Aorta (tissue), 5 donors: ENCODE data around the gene IDUA. TPM values are rescaled to one million over a fixed set of nuclear protein-coding genes. Genes with fewer than 3 reads are reported as not detected.

ENCODE experiments used
- ATAC-seq: fragments of 200-7000 bp; cut with Tn5 transposase; one replicate; pipeline ENCODE4 v1.9.1; 2022; ENCODE audit warnings: moderate library complexity; ENCODE audit not compliant: low FRiP score
- DNase-seq, 2 donors: peaks; one replicate each; pipeline ENCODE4 v3.0.0-alpha.2; 2020
- H3K27ac ChIP-seq, 2 donors: one replicate each; pipeline ENCODE4 v1.5.1; 2013; ENCODE audit warnings: low read length in 2 of 2, mild to moderate bottlenecking in 2 of 2, moderate library complexity in 2 of 2, control low read depth in 1 of 2, inconsistent platforms in 1 of 2, low read depth in 1 of 2
- H3K27me3 ChIP-seq, 2 donors: one replicate each; pipeline ENCODE4 v1.6.1; 2013; ENCODE audit warnings: control low read depth in 1 of 2, low read length in 1 of 2, mild to moderate bottlenecking in 1 of 2, moderate library complexity in 1 of 2; ENCODE audit not compliant: insufficient read depth in 2 of 2, control insufficient read depth in 1 of 2
- H3K36me3 ChIP-seq, 2 donors: one replicate each; pipeline ENCODE4 v1.6.1; 2013; ENCODE audit warnings: control low read depth in 1 of 2, low read length in 1 of 2, mild to moderate bottlenecking in 1 of 2; ENCODE audit not compliant: insufficient read depth in 2 of 2, control insufficient read depth in 1 of 2
- H3K4me1 ChIP-seq, 2 donors: one replicate each; pipeline ENCODE4 v1.6.1; 2013; ENCODE audit warnings: low read length in 2 of 2, control low read depth in 1 of 2, mild to moderate bottlenecking in 1 of 2, moderate library complexity in 1 of 2; ENCODE audit not compliant: insufficient read depth in 2 of 2, control insufficient read depth in 1 of 2
- H3K4me3 ChIP-seq, 2 donors: one replicate each; pipeline ENCODE4 v1.5.1; 2013; ENCODE audit warnings: low read length in 2 of 2, control low read depth in 1 of 2, mild to moderate bottlenecking in 1 of 2
- H3K9me3 ChIP-seq: one replicate; pipeline ENCODE4 v1.6.1; 2013; ENCODE audit warnings: mild to moderate bottlenecking, low read length; ENCODE audit not compliant: control insufficient read depth
- WGBS, 2 donors: extraction: QIAGEN DNeasy Blood & Tissue Kit; methylation state at CpG; one replicate each; pipeline ENCODE4 v1.1.7; 2013; 5-methylcytosine and 5-hydroxymethylcytosine counted together
- intact Hi-C, 2 donors: fragments of 100-400 bp; cut with DNase I; formaldehyde crosslinking; loops; one replicate each; pipeline versions ENCODE4 v1.14.2 to v1.15.0; 2022
- polyA plus RNA-seq, 2 donors: library from polyadenylated mRNA; stranded (reverse); fragments of 200-250 nt; gene quantifications; one replicate each; pipeline ENCODE4 v1.2.3, GENCODE V29; 2013
- total RNA-seq, 2 donors: library from RNA; stranded (reverse); fragmentation: NEBNext Ultra II Directional; extraction: Animal tissue kit (Norgen Biotek cat#: 25700); gene quantifications; one replicate each; pipeline ENCODE4 v1.2.1, GENCODE V29; 2021
- donor health status: healthy with polysubstance abuse.
- donor health status: Bipolar disorder and iron deficiency.
- donor health status: DM: no; HTN: no; CAD: no.
- donor health status: DM: no; HTN: no; CAD: no.
- donor health status: DM: yes; HTN: yes; CAD: no.

The IDUA gene
- total and polyA plus RNA-seq, 4 donors: 5.9 to 44.2 (median 35.0) TPM

DNA sequence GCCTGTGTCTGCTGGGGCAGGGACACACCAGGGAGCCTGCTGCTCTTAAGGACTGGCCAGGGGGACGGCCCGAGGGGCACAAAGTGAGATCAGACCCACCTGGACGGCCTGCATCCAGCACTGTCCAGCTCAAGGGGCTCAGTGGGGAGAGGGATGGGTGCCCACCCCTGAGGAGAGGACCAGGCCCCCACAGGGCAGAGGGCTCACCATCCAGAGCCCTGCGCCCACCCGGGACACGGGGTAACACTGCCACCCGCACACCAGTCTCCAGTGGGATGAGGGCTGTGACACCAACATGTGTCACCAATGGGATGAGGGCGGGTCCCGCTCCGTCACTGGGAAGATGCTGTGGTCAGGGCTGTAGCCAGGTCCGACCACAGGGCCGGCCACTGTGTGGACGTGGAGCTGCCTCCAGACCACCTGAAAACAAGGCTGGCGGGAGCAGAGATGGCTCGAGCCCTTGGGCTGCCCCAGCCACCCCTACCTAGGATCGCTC lies 26.7 kb upstream of the IDUA start:
- Histone ChIP-seq H3K27me3 (no peaks in the 10 kb centered on the region), H3K36me3 (no peaks in the 10 kb centered on the region), H3K27ac (no peak overlapping the region), H3K4me3 (no peak overlapping the region), H3K9me3 (no peaks in the 10 kb centered on the region), H3K4me1 (no peaks in the 10 kb centered on the region)
- intact Hi-C loops: no loop called here
- 79 to 86% methylated on average over 14 to 16 of the region's 16 CpGs for WGBS, 2 donors
- peak in 1 of 2 donors; percentile 62 for DNase-seq
- no peak for ATAC-seq

GRCh38 chr4:960636-961350 lies 26.1 kb upstream of the IDUA start:
- WGBS, 2 donors: 91 to 92% methylated on average over 34 to 35 of the region's 35 CpGs
- no peak for ATAC-seq

DNA sequence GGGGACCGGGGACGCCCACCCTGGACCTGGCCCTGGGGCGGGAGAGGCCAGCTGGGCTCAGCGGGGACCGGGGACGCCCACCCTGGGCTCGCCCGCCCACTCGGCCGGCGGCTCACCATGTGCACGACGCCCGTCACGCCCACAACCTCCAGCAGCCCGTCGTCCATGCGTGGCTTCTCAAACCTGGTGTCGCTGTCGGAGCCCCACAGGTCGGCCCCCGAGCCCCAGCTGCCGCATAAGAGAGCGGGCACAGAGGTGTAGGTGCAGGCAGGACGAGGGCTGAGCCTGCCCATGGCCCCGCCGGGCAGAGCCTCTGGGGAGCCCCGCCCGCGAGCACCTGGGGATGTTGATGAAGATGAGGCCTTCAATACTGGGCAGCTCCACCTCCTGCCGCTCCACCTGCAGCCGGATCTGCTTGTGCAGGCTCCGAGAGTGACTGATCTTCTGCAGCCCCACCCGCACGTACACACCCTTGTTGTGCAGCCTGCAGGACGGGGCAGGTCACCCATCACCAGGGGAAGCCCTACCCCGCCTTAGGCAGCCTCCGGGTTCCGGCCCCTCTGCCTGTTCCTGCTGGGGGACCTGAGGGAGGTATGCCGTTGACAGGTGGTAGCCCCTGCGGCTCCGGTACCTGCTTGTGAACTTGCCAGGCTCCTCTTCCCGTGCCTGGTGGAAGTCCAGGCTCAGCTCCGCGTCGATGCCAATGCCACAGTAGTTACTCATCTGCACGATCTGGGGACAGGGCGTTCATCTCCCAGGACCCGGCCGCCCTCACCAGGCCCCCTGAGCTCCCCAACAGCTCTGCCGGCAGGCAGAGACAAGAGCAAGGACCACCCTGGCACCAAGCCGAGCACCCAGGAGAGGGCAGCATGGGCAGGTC lies 25.3 kb upstream of the IDUA start:
- Histone ChIP-seq H3K27ac (no peak overlapping the region), H3K36me3 (no peaks in the 10 kb centered on the region), H3K4me1 (no peaks in the 10 kb centered on the region), H3K27me3 (no peaks in the 10 kb centered on the region), H3K9me3 (no peaks in the 10 kb centered on the region), H3K4me3 (no peak overlapping the region)
- peak; percentile 44 to 74 for DNase-seq
- no peak for ATAC-seq
- WGBS, 2 donors: 89 to 92% methylated on average over 48 to 52 of the region's 52 CpGs
- intact Hi-C loops: no loop called here

More at GRCh38 chr4:960636-961350, 26.1 kb upstream of the IDUA start:
- Histone ChIP-seq H3K4me1 (no peaks in the 10 kb centered on the region), H3K27ac (no peak overlapping the region), H3K27me3 (no peaks in the 10 kb centered on the region), H3K36me3 (no peaks in the 10 kb centered on the region), H3K4me3 (no peak overlapping the region), H3K9me3 (no peaks in the 10 kb centered on the region)
- intact Hi-C loops: no loop called here
- peak; percentile 45 to 61 for DNase-seq

DNA sequence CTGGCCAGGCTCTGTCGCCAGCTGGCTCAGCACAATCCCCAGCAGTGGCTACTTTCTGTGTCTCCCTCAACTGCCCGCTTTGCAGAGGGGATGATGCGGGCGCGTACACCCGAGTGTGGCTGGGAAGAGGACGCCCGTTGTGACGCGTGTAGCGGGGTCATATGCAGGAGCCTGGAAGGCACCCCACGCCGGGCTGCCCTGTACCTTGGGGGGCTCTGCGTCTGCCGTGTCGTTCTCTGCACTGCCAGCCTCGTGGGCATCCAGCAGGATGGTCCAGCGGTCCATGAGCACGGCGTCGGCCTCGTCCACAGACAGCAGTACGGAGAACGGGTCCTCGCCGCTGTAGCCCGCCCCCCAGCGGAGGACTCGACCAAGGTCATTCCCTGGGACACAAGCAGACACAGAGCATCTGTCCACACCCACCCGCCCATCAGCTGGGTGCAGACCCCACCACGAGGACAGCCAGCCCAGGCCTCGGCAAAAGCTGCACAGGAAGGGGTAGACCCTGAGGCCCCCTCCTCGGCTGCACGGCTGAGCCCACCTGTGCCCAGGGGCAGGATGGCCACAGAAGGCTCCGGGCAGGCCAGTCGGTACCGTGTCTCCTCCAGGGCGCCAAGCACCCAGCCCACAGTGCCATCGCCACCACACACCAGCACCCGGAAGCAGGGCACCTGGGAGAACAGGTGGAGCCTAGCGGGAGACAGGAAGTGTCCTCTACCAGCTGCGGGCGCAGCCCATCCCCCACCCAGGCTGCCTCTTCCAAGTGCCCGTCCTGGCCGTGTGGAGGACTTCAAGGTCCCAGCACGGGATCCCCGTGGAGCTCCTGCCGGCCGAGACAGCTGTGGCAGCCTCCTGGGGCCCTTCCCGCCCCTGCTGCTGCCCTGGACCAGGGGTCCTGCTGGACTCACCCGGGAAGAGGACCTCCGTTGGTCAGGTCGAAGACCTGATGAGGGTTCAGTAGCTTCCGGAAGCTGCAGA lies 24.3 kb upstream of the IDUA start:
- WGBS, 2 donors: 91% methylated on average over 52 to 54 of the region's 54 CpGs
- no peaks in the 10 kb centered on the region for H3K27me3 ChIP-seq
- DNase-seq (peak; percentile 49 to 79), ATAC-seq (no peak)
- H3K36me3 ChIP-seq: no peaks in the 10 kb centered on the region
- H3K4me3 ChIP-seq: no peak overlapping the region
- H3K9me3 ChIP-seq: no peaks in the 10 kb centered on the region
- intact Hi-C loops: no loop called here
- no peaks in the 10 kb centered on the region for H3K4me1 ChIP-seq
- H3K27ac ChIP-seq: no peak overlapping the region

- H3K4me1 ChIP-seq: no peaks in the 10 kb centered on the region
- no peak overlapping the region for H3K4me3 ChIP-seq
- ATAC-seq (no peak), DNase-seq (peak; percentile 48 to 72)
- no peaks in the 10 kb centered on the region for H3K36me3 ChIP-seq
- no peaks in the 10 kb centered on the region for H3K9me3 ChIP-seq
- no peak overlapping the region for H3K27ac ChIP-seq
- intact Hi-C loops: no loop called here
- no peaks in the 10 kb centered on the region for H3K27me3 ChIP-seq
- 94% methylated on average over 37 to 39 of the region's 39 CpGs for WGBS, 2 donors
Measured at GRCh38 chr4:963276-964225, 23.3 kb upstream of the IDUA start.

DNA sequence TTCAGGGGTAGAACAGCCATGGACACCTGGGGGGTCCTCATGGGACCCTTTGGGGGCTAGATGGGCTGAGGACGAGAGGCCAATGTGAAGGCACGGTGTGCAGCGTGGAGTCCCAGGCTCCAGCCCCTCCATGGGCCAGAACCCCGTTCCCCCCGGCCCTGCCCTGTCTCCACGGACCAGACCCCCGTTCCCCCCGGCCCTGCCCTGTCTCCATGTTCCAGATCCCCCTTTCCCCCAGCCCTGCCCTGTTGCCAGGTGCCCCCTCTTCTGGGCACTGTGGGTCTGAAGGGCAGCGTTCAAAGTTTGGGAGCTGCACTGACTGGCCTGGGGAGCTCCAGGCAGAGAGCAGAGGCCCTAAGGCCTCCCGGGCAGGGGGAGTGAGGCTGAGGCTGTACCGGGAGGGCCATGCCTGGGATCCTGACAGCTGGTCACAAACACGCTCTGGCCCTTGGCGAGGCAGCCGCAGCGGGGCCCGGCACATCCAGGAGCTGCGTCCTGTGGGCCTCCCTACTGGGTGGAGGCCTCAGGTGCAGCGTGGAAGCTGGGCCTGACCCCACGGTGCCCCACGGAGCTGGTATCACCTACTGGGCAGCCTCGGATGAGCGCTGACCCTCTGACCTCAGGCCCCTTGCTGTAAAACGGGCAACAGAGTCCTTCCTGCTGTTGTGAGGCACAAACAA lies 22.4 kb upstream of the IDUA start:
- Histone ChIP-seq H3K9me3 (no peaks in the 10 kb centered on the region), H3K27me3 (no peaks in the 10 kb centered on the region), H3K27ac (no peak overlapping the region), H3K36me3 (no peaks in the 10 kb centered on the region), H3K4me1 (no peaks in the 10 kb centered on the region), H3K4me3 (no peak overlapping the region)
- ATAC-seq: no peak
- DNase-seq: peak in 1 of 2 donors; percentile 43
- WGBS, 2 donors: 91 to 93% methylated on average over 23 of the region's 23 CpGs
- intact Hi-C loops: no loop called here

DNA sequence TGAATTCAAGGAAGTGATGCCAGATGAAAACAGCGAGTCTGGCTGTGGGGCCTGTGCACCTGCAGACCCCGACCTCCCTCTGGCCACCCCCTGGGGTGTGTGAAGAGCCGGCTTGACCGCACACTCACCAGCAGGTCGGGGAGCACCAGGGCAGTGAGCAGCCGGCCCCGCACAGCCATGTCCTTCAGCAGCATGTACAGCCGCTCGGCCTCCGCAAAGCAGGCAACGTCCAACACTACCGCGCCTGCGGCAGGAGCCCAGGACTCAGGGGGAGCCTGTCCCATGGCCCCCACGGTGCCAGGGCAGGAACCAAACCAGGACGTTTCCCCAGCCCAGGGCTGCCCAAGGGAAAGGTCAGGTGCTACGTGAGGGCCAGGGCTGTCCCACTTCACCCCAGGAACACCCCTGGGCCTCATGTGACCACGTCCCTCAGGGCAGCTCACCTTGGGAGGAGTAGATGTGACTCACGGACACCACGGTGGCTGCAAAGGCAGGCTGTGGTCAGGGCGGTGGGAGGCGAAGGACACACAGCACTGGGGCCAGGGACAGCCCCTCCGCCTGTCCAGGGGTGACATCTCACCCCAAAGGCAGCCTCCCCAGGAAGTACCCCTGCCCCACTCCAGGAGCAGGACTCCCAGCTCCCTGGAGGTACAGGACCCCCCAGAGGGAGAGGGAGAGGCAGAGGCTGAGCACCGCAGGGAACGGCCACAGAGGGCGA lies 21.6 kb upstream of the IDUA start:
- intact Hi-C loops: no loop called here
- Histone ChIP-seq H3K36me3 (no peaks in the 10 kb centered on the region), H3K9me3 (no peaks in the 10 kb centered on the region), H3K4me3 (no peak overlapping the region), H3K27ac (no peak overlapping the region), H3K27me3 (no peaks in the 10 kb centered on the region), H3K4me1 (no peaks in the 10 kb centered on the region)
- DNase-seq: peak in 1 of 2 donors; percentile 77
- ATAC-seq: no peak
- 91 to 92% methylated on average over 26 of the region's 26 CpGs for WGBS, 2 donors
